ENCODE data around the gene VWF.
"Not testable (repeated sequence)": the region's sequence is repeated elsewhere in the genome, so short reads cannot be mapped to it uniquely, and the experiment has no call there.

VWF gene

DNA sequence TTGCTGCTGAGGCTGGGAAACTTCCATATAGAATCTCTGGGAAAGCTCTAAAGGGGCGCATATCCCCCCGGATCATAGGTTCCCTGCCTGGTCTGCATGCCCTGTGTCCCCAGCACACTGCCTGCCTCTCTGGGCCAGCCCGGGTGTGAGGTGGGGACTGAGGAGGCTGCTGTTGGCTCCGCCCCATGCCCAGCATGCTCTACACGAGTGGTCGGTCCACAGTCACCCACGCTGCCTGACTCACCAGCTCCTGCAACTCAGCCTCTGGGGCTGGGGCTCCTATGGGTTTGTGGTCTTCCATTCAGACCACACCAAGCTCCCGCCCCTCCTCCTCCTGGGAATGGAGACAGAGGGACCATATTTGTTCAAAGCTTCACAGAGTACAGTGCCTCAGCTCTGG lies 90.9 kb downstream of the VWF start:
- no peak for DNase-seq (ENCODE audit: low spot score)

DNA sequence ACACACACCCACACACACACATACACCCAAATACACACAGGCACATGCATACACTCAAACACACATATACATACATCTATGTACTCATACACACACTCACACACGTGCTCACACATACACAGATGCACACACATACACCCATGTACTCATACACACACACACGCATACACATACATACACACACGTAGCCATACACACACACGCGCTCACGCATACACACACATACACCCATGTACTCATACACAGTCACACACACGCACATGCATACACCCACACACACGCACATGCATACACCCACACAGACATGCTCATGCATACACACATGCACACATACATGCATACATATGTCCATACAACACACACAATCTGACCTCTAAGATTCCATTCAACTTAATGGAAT lies 91.7 kb downstream of the VWF start:
- DNase-seq (ENCODE audit: low spot score) = no peak

DNA sequence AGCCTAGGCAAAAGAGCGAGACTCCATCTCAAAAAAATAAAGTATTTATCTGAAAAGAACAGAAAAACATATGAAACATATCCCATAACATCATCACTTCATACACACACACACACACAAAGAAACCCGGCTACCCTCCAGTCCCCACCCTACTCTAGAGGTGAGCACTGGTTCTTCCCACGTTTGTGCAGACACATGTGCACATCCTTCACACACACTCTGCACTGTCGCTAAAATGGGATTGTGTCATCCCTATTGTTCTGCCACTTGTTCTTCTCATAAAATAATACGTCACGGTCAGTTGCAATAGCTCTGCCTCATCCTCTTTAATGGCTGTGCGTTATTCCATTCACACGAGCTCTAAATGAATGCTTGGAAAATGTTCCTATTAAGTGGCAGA lies 93.5 kb downstream of the VWF start:
- DNase-seq (ENCODE audit: low spot score) = no peak

DNA sequence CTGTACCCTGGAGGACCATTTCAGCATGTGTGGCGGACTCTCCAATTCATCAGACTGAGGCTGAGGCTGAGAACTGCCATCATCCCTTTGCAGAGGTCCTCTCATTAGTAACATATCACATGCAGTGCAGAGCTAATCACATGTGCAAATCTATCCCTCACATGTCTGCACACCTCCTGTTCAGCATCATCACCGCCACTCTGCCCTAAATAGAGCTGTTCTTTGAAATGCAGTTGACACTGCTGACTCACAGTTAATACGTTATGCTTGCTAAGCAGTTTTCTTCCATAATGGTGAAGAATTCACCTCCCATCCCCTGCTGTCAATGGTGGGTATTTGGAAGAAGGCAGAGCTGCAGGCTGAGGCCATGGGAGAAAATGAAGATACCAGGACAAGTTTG lies 94.4 kb downstream of the VWF start:
- DNase-seq (ENCODE audit: low spot score) = no peak

DNA sequence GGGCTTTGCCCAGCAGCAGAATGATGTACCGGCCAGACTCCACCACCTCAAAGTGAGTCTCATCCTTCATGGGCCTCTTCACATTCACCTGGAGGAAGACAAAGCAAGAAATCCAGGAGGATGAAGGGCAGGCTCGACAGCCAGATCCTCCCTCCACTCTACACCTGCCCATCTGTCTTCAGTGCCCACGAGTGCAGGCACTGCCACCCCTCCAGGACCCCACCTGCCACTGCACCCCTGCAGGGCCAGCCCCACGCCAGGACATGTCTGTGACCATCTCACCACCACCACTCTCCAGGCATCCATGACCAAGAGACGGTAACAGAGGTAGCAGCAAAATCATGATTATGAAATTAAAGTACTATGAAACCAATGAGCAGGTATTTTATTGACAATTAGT lies 95.1 kb downstream of the VWF start:
- DNase-seq (ENCODE audit: low spot score) = no peak

DNA sequence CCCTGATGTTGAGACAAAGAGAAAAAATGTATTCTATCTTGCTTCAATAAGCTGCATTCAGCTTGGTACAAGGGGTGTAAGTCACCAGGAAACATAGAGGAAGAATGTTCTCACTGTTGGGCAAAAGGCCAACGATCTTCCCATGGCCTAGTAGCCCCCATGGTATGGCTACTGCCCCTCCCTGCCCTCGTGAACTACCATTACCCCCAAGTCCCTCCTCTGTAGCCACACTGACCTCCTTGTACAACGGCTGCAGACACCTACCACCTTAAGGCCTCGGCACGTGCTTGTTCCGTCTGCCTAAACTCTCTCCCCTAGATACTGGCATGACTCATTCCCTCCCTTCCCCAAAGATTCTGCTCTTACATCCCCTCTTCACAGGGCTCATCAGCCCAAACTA lies 97.5 kb downstream of the VWF start:
- no peak for DNase-seq (ENCODE audit: low spot score)

DNA sequence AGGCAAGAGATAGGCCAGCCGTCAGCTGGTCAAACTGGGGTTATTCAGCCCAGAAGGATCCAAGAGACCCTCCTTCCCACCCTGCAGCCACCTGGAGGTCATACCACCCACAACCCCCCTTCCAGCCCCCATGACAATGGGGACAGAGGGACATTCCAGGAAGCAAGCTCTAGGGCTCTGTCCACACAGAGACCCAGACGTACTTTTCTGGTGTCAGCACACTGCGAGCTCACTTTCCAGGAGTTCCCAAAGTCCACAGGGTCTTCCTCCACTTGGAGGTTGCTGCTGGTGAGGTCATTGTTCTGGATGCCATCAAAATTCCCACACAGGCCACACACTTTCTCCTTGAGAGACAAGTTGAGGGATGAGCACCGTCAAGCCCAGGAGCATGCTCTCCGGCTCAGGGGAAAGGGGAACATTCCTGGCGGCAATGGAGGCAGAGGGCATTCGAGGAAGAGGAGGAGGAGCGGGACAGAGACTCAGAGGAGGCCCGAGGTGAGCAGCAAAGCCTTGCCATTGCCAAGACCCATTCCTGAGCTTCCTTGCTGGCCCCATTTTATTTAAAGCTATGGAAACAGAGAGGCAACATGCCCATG lies 98.7 kb downstream of the VWF start:
- DNase-seq (ENCODE audit: low spot score) = not testable (repeated sequence)

DNA sequence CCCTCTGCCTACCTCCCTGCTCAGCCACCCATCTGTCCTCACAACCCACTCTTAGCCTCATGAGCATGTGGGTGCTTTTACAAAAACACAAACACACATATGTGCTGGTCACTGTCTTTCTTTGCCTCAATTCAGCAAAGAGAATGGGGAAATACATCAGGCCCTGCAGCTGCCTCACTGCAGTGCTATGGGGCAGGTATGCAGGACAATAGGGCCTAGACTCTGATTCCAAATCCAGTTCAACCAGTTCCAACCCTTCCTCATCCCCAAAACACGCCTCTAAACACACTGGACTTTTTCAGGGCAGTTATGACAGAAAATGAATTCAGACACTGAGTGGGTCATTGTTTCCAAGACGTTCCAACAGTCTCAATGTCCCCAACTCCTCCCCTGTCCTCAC lies 100.4 kb downstream of the VWF start:
- not testable (repeated sequence) for DNase-seq (ENCODE audit: low spot score)

DNA sequence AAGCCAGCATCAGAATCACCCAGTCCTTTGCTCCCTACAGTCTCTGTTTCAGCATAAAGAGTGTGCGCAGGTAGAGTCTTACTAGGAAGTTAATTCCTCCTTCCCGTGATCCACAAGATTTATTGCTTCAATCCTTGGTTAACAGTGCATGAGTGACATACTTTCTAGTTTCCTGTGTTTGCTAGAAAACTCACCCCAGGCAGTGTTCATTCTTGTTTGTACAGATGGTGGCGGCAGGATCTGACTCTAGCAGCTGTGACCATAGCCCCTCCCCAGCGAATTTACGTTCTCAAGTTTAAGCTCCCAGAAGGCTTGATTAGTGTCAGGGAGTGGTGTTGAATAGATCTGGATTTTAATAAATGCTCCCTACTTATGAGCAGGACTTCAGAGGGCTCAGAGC lies 103.5 kb downstream of the VWF start:
- DNase-seq (ENCODE audit: low spot score) = no peak

DNA sequence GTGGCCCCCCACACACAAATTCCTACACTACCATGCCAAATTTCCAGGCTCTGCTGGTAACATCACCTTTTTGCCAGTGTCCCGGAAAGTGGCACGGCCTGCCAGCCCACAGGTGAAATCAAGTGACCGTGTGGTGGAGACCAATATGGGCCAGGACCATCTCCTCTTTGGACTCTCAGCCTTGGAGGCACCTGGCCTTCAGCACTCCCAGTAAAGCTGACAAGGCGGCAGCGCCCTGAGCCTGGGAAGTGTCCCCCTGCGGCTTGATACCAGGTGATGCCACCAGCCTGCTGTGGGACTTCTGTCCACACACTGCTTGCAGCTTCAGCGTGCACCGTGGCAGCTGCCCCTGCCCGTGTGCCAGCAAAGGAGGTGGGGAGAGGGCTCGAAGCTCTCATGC lies 104.0 kb downstream of the VWF start:
- not testable (repeated sequence) for DNase-seq (ENCODE audit: low spot score)

DNA sequence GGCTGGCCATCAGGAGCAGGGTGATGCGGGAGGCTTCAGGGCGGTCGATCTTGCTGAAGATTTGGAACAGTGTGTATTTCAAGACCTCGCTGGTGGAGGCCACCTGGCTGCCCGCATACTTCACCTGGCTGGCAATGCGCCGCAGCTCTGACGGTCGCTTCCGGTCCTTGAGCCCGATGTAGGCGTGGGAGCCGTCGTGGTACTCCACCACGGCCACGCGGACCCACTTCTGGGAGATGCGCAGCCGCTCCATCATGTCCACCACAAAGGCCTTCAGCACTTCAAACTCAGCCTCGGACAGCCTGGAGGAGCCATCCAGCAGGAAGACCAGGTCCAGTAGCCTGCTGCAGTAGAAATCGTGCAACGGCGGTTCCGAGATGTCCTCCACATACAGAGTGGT lies 105.2 kb downstream of the VWF start:
- not testable (repeated sequence) for DNase-seq (ENCODE audit: low spot score)

DNA sequence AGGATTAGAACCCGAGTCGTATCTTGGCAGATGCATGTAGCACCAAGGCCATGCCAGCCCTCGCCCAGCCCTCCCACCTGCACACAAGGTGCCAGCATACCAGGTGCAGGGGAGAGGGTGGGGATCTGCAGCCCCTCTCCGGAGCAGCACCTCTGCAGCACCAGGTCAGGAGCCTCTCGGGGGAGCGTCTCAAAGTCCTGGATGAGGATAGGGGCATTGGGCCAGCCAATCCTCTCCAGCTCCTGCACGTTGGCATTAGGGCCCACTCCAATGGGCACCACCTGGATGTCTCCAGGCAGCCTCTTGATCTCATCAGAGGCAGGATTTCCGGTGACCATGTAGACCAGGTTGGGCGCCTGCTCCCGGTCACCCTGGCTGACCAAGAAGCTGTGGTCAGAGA lies 106.2 kb downstream of the VWF start:
- DNase-seq (ENCODE audit: low spot score) = no peak

DNA sequence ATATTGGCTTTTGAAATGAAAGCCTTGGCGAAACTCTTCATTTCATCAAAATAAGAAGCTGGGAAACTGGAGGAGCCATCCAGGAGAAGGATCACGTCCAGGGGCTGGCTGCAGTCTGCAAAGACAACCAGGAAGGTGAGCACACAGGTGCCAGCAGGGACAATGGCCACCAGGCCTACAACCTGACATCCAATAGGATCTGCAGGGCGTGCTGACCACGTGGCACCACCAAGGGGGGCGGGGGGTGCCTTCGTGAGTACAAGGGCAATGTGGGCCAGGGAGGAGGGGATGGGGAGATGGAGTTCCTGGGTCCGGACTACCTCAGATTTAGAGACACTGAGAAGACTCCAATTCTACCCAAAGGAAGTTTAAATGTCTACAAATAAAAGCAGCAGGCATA lies 107.7 kb downstream of the VWF start:
- DNase-seq (ENCODE audit: low spot score) = no peak

DNA sequence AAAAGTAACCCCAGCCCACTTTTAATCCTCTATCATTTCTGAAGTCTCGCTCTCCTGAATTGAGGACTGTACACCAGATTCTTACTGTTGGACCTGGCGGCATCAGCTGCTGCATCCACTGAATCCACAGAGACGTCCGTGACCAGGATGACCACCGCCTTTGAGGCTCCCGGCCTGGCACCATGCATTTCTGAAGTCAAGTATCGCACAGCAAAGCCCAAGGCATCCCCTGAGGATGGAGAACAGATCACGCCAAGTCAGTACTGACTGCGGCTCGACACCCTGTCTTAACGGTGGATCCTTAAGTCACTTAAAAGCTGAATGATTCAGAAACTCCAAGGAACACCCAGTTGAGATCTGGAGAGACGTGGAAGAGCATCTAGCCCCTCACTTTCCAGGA lies 108.5 kb downstream of the VWF start:
- not testable (repeated sequence) for DNase-seq (ENCODE audit: low spot score)

DNA sequence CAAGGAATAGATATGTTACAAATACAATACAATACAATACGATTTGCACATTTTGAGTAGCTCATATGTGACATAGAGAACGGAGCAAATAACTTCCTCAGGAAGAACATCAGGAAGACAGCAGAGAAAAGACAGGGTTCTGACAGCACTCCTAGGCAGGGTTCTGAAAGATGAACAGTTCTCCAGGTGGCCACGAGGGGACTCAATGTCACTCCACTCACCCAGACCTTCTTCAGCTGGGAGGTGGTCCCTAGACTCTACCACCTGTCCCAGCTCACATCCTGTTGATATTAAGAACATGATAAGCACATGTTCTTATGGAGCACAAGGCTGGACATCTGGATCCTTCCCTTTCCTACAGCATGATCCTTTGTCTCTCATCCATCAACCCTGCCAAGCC lies 109.2 kb downstream of the VWF start:
- DNase-seq (ENCODE audit: low spot score) = not testable (repeated sequence)

DNA sequence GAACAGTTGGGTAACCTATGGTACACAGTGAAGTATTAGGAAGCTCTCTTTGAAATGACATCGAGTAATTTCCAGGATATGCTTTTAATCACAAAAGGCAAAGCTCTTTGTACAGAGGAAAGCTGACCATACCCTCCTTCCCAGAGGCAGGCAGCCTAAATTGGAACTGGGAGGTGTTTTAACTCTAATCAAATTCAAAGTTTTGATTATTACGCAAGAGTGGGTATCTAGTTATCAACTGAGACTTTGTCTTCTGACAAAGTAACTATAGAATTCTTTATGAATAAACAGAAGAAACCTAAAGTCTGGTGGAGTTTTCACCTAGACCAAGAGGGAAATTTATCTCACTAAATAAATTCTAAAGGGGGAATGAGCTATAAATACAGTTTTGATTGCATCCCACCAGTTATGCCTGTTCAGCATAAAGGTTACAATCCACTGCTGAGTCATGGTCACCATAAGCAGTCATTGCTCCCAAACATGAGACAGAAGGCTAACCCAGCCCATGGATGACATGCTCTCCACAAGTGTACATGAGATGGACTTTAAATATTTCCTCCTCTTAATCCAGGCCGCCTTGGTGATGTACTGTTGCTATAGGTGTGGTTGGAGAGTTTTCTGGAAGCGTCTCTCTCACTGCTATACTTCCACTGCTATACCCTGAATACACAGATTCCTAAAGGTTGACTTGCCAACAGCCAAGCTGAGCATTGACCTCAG lies 113.7 kb downstream of the VWF start:
- not testable (repeated sequence) for DNase-seq (ENCODE audit: low spot score)

DNA sequence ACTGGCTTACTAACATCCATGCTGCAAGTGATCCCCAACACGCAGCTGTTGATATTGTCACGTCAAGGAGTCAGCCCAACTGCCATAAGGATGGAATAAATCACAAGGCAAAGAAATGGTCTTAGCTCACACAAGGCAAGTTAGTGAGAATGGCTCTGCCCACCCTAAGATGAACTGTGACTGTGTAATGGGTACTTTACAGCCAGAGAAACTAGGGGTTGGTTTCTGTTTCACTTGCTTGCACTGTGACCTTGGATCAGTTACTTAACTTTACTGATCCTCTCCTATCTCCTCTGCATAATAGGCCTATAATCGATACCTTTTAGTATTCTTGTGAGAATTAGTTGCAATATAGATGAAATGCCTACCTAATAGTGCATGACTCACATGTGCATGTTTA lies 127.2 kb downstream of the VWF start:
- DNase-seq (ENCODE audit: low spot score) = no peak

DNA sequence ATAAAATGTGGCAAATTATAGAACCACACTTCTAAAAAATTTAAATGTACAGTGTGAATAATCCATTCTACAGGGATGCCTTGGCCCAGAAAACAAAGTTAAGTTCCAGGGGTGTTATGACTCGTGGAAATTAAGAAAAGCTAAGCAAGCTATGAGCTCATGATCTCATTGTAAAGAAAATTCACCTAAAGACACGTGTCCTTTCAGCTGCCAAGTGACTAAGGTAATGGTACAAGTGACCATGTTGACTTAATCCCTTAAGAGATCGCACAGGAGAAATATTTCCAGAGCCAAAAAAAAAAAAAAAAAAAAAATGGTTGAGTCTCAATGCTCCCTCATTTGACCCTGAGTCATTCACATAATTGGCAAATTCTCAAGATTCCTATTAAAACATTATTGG lies 128.0 kb downstream of the VWF start:
- DNase-seq (ENCODE audit: low spot score) = no peak

DNA sequence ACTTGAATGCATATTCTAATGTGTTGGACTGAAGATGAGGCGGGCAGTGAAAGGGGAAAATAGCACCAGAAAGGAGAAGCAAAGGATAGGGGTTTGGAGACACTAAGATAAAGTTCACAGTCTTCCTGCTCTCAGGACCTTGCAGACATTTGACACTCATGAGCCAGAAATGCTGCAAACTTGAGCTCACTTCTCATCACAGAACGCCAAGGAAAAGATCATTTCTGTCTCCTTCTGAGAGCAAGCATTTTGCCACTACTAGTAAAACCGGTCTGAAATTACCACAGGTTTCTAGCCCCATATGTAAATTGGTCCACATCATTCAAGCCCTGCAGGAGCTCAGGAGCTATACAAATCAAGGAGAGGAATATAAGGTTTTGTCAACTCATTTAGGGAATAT lies 134.8 kb downstream of the VWF start:
- DNase-seq (ENCODE audit: low spot score) = no peak

DNA sequence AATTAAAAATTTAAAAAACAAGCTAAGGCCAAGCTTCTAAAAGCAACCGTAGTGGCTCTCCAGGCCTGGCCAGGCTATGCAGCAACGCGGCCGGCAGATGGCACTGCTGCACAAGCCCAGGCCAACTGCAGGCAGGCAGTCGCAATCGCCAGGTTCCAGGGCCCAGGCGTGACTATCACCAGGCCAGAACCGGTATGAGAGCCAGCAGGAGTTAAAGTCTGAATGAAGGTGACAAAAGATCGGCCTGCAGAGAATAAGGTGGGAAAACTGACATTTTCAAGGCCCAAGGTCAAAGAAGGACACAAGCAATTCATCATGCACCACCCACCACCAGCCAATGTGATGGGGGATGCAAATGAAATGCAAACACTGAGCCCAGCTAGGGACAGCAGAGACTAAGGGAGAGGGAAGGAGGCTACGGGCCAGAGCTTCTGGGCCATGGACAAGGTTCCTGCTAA lies 135.8 kb downstream of the VWF start:
- DNase-seq (ENCODE audit: low spot score) = peak; percentile 76

DNA sequence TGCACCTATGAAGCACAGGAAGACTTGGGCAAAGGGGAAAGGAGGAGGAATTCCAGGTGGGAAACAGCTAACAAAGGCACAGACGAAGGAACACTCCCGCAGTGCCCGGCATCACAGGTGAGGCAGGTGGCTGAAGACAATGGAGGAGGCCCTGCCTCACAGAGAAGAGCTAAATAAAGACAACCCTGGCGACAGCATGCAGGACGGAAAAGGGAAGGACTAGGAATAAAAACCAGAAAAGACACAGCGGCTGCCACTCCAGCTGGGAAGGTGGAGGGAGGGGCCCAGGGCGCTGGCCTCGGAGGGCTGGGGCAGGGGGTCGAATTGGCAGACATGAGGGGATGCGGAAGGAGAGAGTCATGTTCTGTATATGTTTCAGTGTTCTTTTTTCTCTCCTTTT lies 136.4 kb downstream of the VWF start:
- DNase-seq (ENCODE audit: low spot score) = no peak

DNA sequence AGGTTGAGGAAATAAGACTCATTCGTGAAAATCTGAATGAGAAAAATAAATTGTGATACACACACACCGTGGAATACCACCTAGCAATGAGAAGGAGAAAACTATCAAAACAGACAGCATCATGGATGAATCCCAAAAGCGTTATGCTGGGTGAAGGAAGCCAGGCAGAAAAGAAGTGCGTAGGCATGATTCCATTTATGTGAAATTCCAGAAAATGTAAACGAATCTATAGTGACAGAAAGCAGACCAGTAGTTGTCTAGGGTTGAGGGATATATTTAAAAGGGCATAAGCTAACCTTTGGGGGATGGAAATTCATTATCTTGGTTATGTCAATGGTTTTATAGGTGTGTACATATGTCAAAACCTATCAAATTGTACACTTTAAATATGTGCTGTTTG lies 136.9 kb downstream of the VWF start:
- DNase-seq (ENCODE audit: low spot score) = no peak

DNA sequence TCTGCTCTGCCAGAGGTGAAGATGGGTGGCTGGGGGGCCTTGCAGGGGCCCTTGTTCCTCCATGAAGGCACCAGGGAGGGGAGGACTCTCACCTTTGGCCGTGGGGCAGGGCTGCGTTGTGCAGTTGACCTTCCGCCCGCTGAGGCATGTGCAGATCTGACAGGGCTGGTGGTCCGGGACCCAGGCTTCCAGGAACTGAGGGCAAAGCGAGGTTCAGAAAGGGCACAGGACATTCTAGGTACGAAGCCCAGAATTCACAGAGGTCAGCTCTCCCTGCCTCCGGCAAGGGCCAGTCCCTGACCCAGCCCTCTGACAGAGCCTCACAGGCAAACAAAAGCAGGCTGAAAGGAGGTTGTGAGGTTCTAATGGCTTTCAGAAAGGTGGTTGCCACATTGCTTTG lies 139.0 kb downstream of the VWF start:
- no peak for DNase-seq (ENCODE audit: low spot score)

DNA sequence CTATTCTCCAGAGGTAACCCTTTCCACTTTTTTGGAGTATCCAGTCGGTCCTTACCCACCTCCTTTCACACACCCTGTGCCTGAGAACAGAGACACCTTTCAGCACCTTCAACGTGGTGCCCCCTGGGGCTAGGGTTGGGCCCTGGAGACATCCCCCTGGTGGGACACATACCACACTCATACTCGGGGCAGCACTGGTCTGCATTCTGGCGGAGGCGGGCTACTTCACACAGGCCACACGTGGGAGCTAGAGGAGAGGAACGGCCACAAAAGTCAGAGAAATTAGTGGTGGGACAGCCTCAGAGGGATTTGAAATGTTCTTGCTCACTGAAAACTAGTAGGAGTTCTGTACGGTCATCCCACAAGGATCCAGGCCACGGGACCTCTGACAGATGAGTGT lies 139.6 kb downstream of the VWF start:
- DNase-seq (ENCODE audit: low spot score) = no peak

Measured in kidney capillary endothelial cell (primary cell).